ENCODE results near the gene CAPN7.

DNA sequence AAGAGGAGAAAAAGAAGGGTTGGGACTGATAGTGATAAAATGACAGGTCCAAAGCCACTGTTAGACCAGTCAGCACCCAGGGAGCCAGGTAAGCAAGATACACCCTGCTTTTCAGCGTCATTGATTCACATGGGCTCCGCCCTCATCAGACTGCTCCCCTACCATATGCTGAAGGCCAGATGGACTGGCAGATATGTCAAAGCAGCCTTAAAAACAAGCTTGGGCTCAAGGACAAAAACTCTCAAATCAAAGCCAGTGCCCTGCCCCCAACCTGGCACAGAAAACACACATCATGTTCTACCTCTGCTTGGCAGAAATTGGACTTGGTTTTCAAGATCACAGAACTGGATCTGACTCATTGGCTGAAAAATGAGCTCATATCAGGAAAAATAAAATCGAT is 93.0 kb downstream of the CAPN7 start:
- TF ChIP-seq GATA2 (IDR thresholded peaks at IDR 0.05; ENCODE audit: low read depth, low read length), result no peak
- TF ChIP-seq GATA3 (IDR thresholded peaks at IDR 0.05; ENCODE audit: low read depth, low read length), result no peak

Measured in SH-SY5Y (cell line).